HG02763 (cell line): ENCODE data around the gene PEX16.

Experiments used
- ATAC-seq: cut with Tn5 transposase; IDR thresholded peaks from one replicate; pipeline ENCODE4 v1.9.1; 2021; ENCODE audit warnings: mild to moderate bottlenecking, moderate library complexity; ENCODE audit not compliant: unreplicated experiment

The PEX16 gene

GRCh38 chr11:45879803-45880686, 37.6 kb downstream of the PEX16 start:
- no peak for ATAC-seq

GRCh38 chr11:45877845-45878244, 39.8 kb downstream of the PEX16 start:
- no peak for ATAC-seq

- no peak for ATAC-seq
Observed at GRCh38 chr11:45877221-45877620, 40.5 kb downstream of the PEX16 start.

GRCh38 chr11:45876401-45876800, 41.3 kb downstream of the PEX16 start:
- no peak for ATAC-seq

GRCh38 chr11:45872651-45873356, 44.9 kb downstream of the PEX16 start:
- no peak for ATAC-seq

- no peak for ATAC-seq
Observed at GRCh38 chr11:45871638-45872037, 46.0 kb downstream of the PEX16 start.

- ATAC-seq, result no peak
Observed at GRCh38 chr11:45870706-45871105, 47.0 kb downstream of the PEX16 start.

GRCh38 chr11:45869551-45869950, 48.1 kb downstream of the PEX16 start:
- no peak for ATAC-seq

- ATAC-seq, result no peak
Observed at GRCh38 chr11:45864041-45864440, 53.6 kb downstream of the PEX16 start.

GRCh38 chr11:45860764-45861510, 56.7 kb downstream of the PEX16 start:
- ATAC-seq, result no peak

GRCh38 chr11:45860348-45860747, 57.3 kb downstream of the PEX16 start:
- ATAC-seq, result no peak
